WTC11 (cell line): ENCODE data around the gene PCBP3. TPM values are rescaled to one million over a fixed set of nuclear protein-coding genes. Genes with fewer than 3 reads are reported as not detected.

Source experiments
- ATAC-seq: fragments of 200-7000 bp; cut with Tn5 transposase; 2 replicates; pipeline ENCODE4 v1.10.0; 2021; ENCODE audit warnings: mild to moderate bottlenecking, moderate library complexity
- CTCF ChIA-PET: fragments of 300-600 bp; sonication (Branson Sonifier 250); formaldehyde crosslinking; loops from one replicate; lab custom pipeline; 2021; ENCODE audit warnings: antibody characterized with exemption; lab: Charles Lee
- POLR2A ChIA-PET: fragments of 350-600 bp; sonication (Branson Sonifier 250); formaldehyde crosslinking; loops from one replicate; lab custom pipeline; 2021; ENCODE audit warnings: antibody characterized with exemption; lab: Charles Lee
- DNase-seq: peaks from one replicate; pipeline ENCODE4 v3.0.0; 2021; ENCODE audit warnings: low spot score
- H3K27ac Mint-ChIP-seq: 2 replicates; pipeline ENCODE4 v1.8.0; 2021; ENCODE audit warnings: mixed read lengths
- H3K27me3 Mint-ChIP-seq: 2 replicates; pipeline ENCODE4 v1.8.0; 2021; ENCODE audit warnings: low read depth, mild to moderate bottlenecking, moderate library complexity, mixed read lengths
- H3K36me3 Mint-ChIP-seq: 2 replicates; pipeline ENCODE4 v1.8.0; 2021; ENCODE audit warnings: mixed read lengths
- H3K4me1 Mint-ChIP-seq: 2 replicates; pipeline ENCODE4 v1.8.0; 2022; ENCODE audit warnings: mixed read lengths
- H3K4me3 Mint-ChIP-seq: 2 replicates; pipeline ENCODE4 v1.8.0; 2021; ENCODE audit warnings: mild to moderate bottlenecking, moderate library complexity, mixed read lengths
- H3K9me3 Mint-ChIP-seq: 2 replicates; pipeline ENCODE4 v1.8.0; 2021; ENCODE audit warnings: mixed read lengths
- CREB1 ChIP-seq: sonication (generic); formaldehyde crosslinking; IDR thresholded peaks from 2 replicates; pipeline ENCODE4 v1.8.0; 2023; ENCODE audit warnings: mild to moderate bottlenecking, missing genetic modification reagents
- ELF4 ChIP-seq: sonication (generic); formaldehyde crosslinking; IDR thresholded peaks from 2 replicates; pipeline ENCODE4 v1.8.1; 2022; ENCODE audit warnings: low read depth, mild to moderate bottlenecking, moderate library complexity, missing genetic modification reagents
- EMX1 ChIP-seq: fragments of 250-450 bp; sonication (Bioruptor Pico); IDR thresholded peaks from 2 replicates; pipeline ENCODE4 v1.8.0; 2021; ENCODE audit warnings: mild to moderate bottlenecking
- ESRRA ChIP-seq: sonication (generic); formaldehyde crosslinking; IDR thresholded peaks from 2 replicates; pipeline ENCODE4 v1.8.1; 2022; ENCODE audit warnings: mild to moderate bottlenecking, missing genetic modification reagents, borderline replicate concordance
- FOXJ3 ChIP-seq: sonication (generic); formaldehyde crosslinking; IDR thresholded peaks from 2 replicates; pipeline ENCODE4 v1.9.0; 2021; ENCODE audit warnings: missing genetic modification reagents, mild to moderate bottlenecking, borderline replicate concordance
- HMGA2 ChIP-seq: fragments of 250-450 bp; sonication (Bioruptor Pico); IDR thresholded peaks from 2 replicates; pipeline ENCODE4 v1.4.0; 2021; ENCODE audit warnings: mild to moderate bottlenecking, moderate library complexity
- NR2C2 ChIP-seq: sonication (generic); formaldehyde crosslinking; IDR thresholded peaks from 2 replicates; pipeline ENCODE4 v1.8.0; 2022; ENCODE audit warnings: mild to moderate bottlenecking, missing genetic modification reagents
- RELA ChIP-seq: sonication (generic); formaldehyde crosslinking; IDR thresholded peaks from 2 replicates; pipeline ENCODE4 v1.8.1; 2022; ENCODE audit warnings: missing genetic modification reagents, mild to moderate bottlenecking, borderline replicate concordance
- SMAD3 ChIP-seq: sonication (generic); formaldehyde crosslinking; IDR thresholded peaks from 2 replicates; pipeline ENCODE4 v1.8.0; 2022; ENCODE audit warnings: missing genetic modification reagents, mild to moderate bottlenecking, borderline replicate concordance
- TP53 ChIP-seq: sonication (generic); formaldehyde crosslinking; IDR thresholded peaks from 2 replicates; pipeline ENCODE4 v1.8.1; 2023; ENCODE audit warnings: mild to moderate bottlenecking, missing genetic modification reagents
- ZNF416 ChIP-seq: fragments of 250-450 bp; sonication (Bioruptor Pico); IDR thresholded peaks from 2 replicates; pipeline ENCODE4 v1.9.0; 2021; ENCODE audit warnings: mild to moderate bottlenecking, inconsistent platforms
- ZNF532 ChIP-seq: fragments of 250-450 bp; sonication (Bioruptor Pico); IDR thresholded peaks from 2 replicates; pipeline ENCODE4 v1.9.0; 2021; ENCODE audit warnings: mild to moderate bottlenecking, borderline replicate concordance
- ZNF671 ChIP-seq: fragments of 250-450 bp; sonication (Bioruptor Pico); IDR thresholded peaks from 2 replicates; pipeline ENCODE4 v1.8.0; 2021; ENCODE audit warnings: mild to moderate bottlenecking
- total RNA-seq: library from RNA; stranded (reverse); gene quantifications from 3 replicates; pipeline ENCODE4 v1.2.3, GENCODE V29; 2021
- TF ChIP-seq, protein P1 (sequence below): sonication (generic); formaldehyde crosslinking; IDR thresholded peaks from 2 replicates; pipeline ENCODE4 v1.8.1; 2023; ENCODE audit warnings: mild to moderate bottlenecking, missing genetic modification reagents, moderate library complexity
- TF ChIP-seq, protein P2 (sequence below): sonication (generic); formaldehyde crosslinking; IDR thresholded peaks from 2 replicates; pipeline ENCODE4 v1.8.1; 2022; ENCODE audit warnings: missing genetic modification reagents, borderline replicate concordance
- TF ChIP-seq, protein P3 (sequence below): sonication (generic); formaldehyde crosslinking; IDR thresholded peaks from 2 replicates; pipeline ENCODE4 v1.8.1; 2022; ENCODE audit warnings: low read depth, mild to moderate bottlenecking, moderate library complexity, missing genetic modification reagents, borderline replicate concordance
- TF ChIP-seq, protein P4 (sequence below): sonication (generic); formaldehyde crosslinking; IDR thresholded peaks from 2 replicates; pipeline ENCODE4 v1.8.0; 2023; ENCODE audit warnings: missing genetic modification reagents
- TF ChIP-seq, protein P5 (sequence below): sonication (generic); formaldehyde crosslinking; IDR thresholded peaks from 2 replicates; pipeline ENCODE4 v1.8.1; 2022; ENCODE audit warnings: mild to moderate bottlenecking, missing genetic modification reagents, moderate library complexity, borderline replicate concordance

PCBP3 gene
- total RNA-seq, 1 experiment from 2014 or later, result 8.5 TPM

DNA sequence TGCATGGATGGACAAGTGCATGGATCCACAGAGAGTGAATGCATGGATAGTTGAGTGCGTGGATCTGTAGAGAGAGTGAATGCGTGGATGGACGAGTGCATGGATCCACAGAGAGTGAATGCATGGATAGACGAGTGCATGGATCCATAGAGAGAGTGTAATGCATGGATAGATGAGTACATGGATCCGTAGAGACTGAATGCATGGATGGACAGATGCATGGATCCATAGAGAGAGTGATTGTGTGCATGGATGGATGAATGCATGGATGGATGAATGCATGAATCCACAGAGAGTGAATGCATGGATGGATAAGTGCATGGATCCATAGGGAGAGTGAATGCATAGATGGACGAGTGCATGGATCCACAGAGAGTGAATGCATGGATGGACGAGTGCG lies 153.8 kb downstream of the PCBP3 start:
- Mint-ChIP-seq H3K4me1 (no peaks in the 10 kb centered on the region), H3K9me3 (no peaks in the 10 kb centered on the region), H3K4me3 (no peak overlapping the region), H3K27me3 (no peaks in the 10 kb centered on the region; the same call in 1 of the 2 replicates), H3K36me3 (no peaks in the 10 kb centered on the region), H3K27ac (no peak overlapping the region)
- ChIA-PET CTCF (no interaction called here), POLR2A (no interaction called here)
- TF ChIP-seq, protein P1, sequence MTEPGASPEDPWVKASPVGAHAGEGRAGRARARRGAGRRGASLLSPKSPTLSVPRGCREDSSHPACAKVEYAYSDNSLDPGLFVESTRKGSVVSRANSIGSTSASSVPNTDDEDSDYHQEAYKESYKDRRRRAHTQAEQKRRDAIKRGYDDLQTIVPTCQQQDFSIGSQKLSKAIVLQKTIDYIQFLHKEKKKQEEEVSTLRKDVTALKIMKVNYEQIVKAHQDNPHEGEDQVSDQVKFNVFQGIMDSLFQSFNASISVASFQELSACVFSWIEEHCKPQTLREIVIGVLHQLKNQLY, result no peak
- TF ChIP-seq EMX1 (CRISPR knock-in tag), result no peak
- no peak for TF ChIP-seq ESRRA (CRISPR knock-in tag)
- TF ChIP-seq CREB1 (CRISPR knock-in tag), result no peak
- TF ChIP-seq, protein P2, sequence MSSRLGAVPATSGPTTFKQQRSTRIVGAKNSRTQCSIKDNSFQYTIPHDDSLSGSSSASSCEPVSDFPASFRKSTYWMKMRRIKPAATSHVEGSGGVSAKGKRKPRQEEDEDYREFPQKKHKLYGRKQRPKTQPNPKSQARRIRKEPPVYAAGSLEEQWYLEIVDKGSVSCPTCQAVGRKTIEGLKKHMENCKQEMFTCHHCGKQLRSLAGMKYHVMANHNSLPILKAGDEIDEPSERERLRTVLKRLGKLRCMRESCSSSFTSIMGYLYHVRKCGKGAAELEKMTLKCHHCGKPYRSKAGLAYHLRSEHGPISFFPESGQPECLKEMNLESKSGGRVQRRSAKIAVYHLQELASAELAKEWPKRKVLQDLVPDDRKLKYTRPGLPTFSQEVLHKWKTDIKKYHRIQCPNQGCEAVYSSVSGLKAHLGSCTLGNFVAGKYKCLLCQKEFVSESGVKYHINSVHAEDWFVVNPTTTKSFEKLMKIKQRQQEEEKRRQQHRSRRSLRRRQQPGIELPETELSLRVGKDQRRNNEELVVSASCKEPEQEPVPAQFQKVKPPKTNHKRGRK, result no peak
- TF ChIP-seq, protein P3, sequence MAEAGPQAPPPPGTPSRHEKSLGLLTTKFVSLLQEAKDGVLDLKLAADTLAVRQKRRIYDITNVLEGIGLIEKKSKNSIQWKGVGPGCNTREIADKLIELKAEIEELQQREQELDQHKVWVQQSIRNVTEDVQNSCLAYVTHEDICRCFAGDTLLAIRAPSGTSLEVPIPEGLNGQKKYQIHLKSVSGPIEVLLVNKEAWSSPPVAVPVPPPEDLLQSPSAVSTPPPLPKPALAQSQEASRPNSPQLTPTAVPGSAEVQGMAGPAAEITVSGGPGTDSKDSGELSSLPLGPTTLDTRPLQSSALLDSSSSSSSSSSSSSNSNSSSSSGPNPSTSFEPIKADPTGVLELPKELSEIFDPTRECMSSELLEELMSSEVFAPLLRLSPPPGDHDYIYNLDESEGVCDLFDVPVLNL (CRISPR knock-in tag), result no peak
- TF ChIP-seq, protein P4, sequence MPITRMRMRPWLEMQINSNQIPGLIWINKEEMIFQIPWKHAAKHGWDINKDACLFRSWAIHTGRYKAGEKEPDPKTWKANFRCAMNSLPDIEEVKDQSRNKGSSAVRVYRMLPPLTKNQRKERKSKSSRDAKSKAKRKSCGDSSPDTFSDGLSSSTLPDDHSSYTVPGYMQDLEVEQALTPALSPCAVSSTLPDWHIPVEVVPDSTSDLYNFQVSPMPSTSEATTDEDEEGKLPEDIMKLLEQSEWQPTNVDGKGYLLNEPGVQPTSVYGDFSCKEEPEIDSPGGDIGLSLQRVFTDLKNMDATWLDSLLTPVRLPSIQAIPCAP (CRISPR knock-in tag), result no peak
- TF ChIP-seq RELA, result no peak
- TF ChIP-seq FOXJ3 (CRISPR knock-in tag), result no peak
- TF ChIP-seq HMGA2 (CRISPR knock-in tag), result no peak
- no peak for TF ChIP-seq SMAD3
- no peak for TF ChIP-seq ZNF532 (CRISPR knock-in tag)
- DNase-seq (no peak), ATAC-seq (no peak)

DNA sequence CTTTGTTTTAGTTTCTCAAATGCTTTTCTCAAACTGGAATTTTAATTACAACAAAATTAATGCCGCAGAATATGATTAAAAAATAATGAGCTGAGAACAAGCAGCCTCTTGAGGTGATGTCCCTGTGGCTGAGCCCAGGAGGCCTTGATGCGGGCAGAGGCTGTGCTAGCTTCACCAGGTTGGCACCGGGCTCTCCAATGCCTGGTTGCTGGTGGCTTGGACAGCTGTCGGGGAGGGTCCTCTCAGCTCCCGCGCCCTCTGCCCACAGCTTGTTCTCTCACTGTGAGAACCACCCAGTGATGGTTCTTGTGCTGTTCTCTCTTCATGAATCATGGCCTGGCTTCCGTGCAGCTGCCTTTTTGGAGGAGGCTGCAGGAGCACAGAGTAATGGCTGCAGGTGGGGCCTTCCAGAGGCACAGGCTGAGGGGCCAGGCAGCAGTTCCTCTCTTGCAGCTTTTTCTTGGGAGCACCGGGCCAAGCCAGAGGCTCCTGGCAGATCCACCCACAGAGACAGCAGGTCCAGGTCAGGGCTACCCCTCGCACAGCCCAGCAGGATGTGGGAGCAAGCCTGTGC lies 156.3 kb downstream of the PCBP3 start:
- Mint-ChIP-seq H3K27me3 (no peaks in the 10 kb centered on the region), H3K4me1 (no peaks in the 10 kb centered on the region), H3K36me3 (no peaks in the 10 kb centered on the region), H3K4me3 (no peak overlapping the region), H3K9me3 (no peaks in the 10 kb centered on the region), H3K27ac (no peak overlapping the region)
- DNase-seq (no peak), ATAC-seq (no peak)
- TF ChIP-seq, protein P1, result no peak
- no peak for TF ChIP-seq ZNF416 (CRISPR knock-in tag)
- TF ChIP-seq NR2C2 (CRISPR knock-in tag), result no peak
- no peak for TF ChIP-seq TP53 (CRISPR knock-in tag)
- TF ChIP-seq SMAD3, result no peak
- no peak for TF ChIP-seq ZNF671 (CRISPR knock-in tag)
- TF ChIP-seq, protein P5, sequence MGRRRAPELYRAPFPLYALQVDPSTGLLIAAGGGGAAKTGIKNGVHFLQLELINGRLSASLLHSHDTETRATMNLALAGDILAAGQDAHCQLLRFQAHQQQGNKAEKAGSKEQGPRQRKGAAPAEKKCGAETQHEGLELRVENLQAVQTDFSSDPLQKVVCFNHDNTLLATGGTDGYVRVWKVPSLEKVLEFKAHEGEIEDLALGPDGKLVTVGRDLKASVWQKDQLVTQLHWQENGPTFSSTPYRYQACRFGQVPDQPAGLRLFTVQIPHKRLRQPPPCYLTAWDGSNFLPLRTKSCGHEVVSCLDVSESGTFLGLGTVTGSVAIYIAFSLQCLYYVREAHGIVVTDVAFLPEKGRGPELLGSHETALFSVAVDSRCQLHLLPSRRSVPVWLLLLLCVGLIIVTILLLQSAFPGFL, result no peak
- TF ChIP-seq ELF4 (CRISPR knock-in tag), result no peak
- TF ChIP-seq, protein P2, result no peak
- ChIA-PET POLR2A (no interaction called here), CTCF (no interaction called here)
